ENCODE results near the gene SEMA4F.

Gene SEMA4F

GRCh38 chr2:74659462-74659861 lies 5.4 kb downstream of the SEMA4F start:
- DNase-seq = no peak

- DNase-seq = peak in 1 of 2 experiments; percentile 44
These were observed 14.0 kb downstream of the SEMA4F start for GRCh38 chr2:74668087-74668486.

GRCh38 chr2:74670263-74670662 lies 16.2 kb downstream of the SEMA4F start:
- no peak for DNase-seq

GRCh38 chr2:74671479-74671878 lies 17.4 kb downstream of the SEMA4F start:
- no peak for DNase-seq

- DNase-seq = no peak
These were observed 19.9 kb downstream of the SEMA4F start for GRCh38 chr2:74673826-74674528.

GRCh38 chr2:74675090-74675489 lies 21.0 kb downstream of the SEMA4F start:
- DNase-seq = no peak

GRCh38 chr2:74676331-74676730 lies 22.3 kb downstream of the SEMA4F start:
- DNase-seq = no peak

- DNase-seq = no peak
These were observed 25.6 kb downstream of the SEMA4F start for GRCh38 chr2:74679615-74680014.

GRCh38 chr2:74682501-74682900 lies 28.5 kb downstream of the SEMA4F start:
- no peak for DNase-seq

- DNase-seq = no peak
These were observed 31.4 kb downstream of the SEMA4F start for GRCh38 chr2:74685408-74685807.

GRCh38 chr2:74688881-74689280 lies 34.8 kb downstream of the SEMA4F start:
- DNase-seq = no peak

- DNase-seq = no peak
These were observed 35.6 kb downstream of the SEMA4F start for GRCh38 chr2:74689671-74690070.

GRCh38 chr2:74690571-74690970 lies 36.5 kb downstream of the SEMA4F start:
- peak; percentile 27 to 69 for DNase-seq

GRCh38 chr2:74691929-74692328 lies 37.9 kb downstream of the SEMA4F start:
- no peak for DNase-seq

GRCh38 chr2:74693213-74693612 lies 39.2 kb downstream of the SEMA4F start:
- DNase-seq = no peak

GRCh38 chr2:74693668-74694067 lies 39.6 kb downstream of the SEMA4F start:
- no peak for DNase-seq

- DNase-seq = no peak
These were observed 40.2 kb downstream of the SEMA4F start for GRCh38 chr2:74694281-74694680.

GRCh38 chr2:74695663-74696062 lies 41.6 kb downstream of the SEMA4F start:
- DNase-seq = no peak

GRCh38 chr2:74696829-74697228 lies 42.8 kb downstream of the SEMA4F start:
- no peak for DNase-seq

- no peak for DNase-seq
These were observed 46.8 kb downstream of the SEMA4F start for GRCh38 chr2:74700643-74701372.

- no peak for DNase-seq
These were observed 48.1 kb downstream of the SEMA4F start for GRCh38 chr2:74702001-74702715.

- DNase-seq = no peak
These were observed 49.3 kb downstream of the SEMA4F start for GRCh38 chr2:74703373-74703772.

GRCh38 chr2:74704216-74704615 lies 50.2 kb downstream of the SEMA4F start:
- no peak for DNase-seq

- DNase-seq = no peak
These were observed 52.7 kb downstream of the SEMA4F start for GRCh38 chr2:74706741-74707140.

Measured in NCI-H446 (cell line).